Fibroblast of villous mesenchyme (primary cell): ENCODE results near the gene NRBF2. TPM values are rescaled to one million over a fixed set of nuclear protein-coding genes. Genes with fewer than 3 reads are reported as not detected.

Source experiments
- DNase-seq: peaks from one replicate; pipeline ENCODE4 v3.0.0-alpha.2; 2010; ENCODE audit warnings: low read depth
- H3K4me3 ChIP-seq: 2 replicates; pipeline ENCODE4 v1.5.1; 2011; ENCODE audit warnings: low read depth, mild to moderate bottlenecking, low read length
- CTCF ChIP-seq: IDR thresholded peaks from 2 replicates; pipeline ENCODE4 v1.5.1; 2012; ENCODE audit warnings: low read depth, mild to moderate bottlenecking, low read length; ENCODE audit not compliant: insufficient read depth
- total RNA-seq: library from RNA; depleted of rRNA; stranded (reverse); fragments of >200 nt; gene quantifications from 2 replicates; pipeline ENCODE4 v1.2.3, GENCODE V29; 2012

Gene NRBF2
- total RNA-seq, 1 donor: 38.0 TPM

- TF ChIP-seq CTCF: no peak
- no peak for DNase-seq
- no peak overlapping the region for H3K4me3 ChIP-seq
Observed at GRCh38 chr10:63110940-63111339, 22.2 kb upstream of the NRBF2 start.

- no peak overlapping the region for H3K4me3 ChIP-seq
- TF ChIP-seq CTCF: no peak
- peak; percentile 96 for DNase-seq
Observed at GRCh38 chr10:63114031-63114814, 18.9 kb upstream of the NRBF2 start.

DNA sequence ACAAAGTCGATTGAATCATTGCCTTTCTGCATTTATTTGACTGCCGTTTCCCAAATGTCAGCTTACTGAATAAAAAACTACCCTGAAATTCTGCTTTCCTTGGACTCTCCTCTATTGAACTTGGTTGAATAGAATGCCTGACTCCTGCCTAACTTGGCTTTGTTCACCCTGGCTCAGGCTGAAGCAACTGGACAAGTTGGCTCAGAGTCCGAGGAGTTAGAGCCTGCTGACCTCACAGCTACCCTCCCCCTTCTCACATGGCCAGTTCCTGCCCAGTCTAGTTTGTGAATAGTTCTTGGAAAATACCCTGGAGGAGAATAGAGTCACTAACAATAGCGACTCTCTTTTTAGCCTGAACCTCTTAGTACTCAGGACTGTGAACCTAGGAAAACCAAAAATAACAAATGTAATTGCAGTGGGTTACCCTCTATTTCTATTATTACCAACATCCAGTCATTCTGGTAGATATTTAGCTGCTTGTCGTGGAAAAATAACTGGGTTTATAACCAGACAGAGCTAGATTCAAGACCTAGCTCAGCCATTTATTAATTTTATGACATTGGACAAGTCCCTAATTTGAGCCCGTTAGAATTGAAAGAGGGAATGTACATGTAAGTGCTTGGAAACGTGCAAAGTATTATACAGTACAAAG is 17.3 kb upstream of the NRBF2 start:
- DNase-seq: peak; percentile 85
- no peak for TF ChIP-seq CTCF
- H3K4me3 ChIP-seq: no peak overlapping the region

GRCh38 chr10:63116452-63117072 is 16.6 kb upstream of the NRBF2 start:
- TF ChIP-seq CTCF: no peak
- H3K4me3 ChIP-seq: no peak overlapping the region
- no peak for DNase-seq

DNA sequence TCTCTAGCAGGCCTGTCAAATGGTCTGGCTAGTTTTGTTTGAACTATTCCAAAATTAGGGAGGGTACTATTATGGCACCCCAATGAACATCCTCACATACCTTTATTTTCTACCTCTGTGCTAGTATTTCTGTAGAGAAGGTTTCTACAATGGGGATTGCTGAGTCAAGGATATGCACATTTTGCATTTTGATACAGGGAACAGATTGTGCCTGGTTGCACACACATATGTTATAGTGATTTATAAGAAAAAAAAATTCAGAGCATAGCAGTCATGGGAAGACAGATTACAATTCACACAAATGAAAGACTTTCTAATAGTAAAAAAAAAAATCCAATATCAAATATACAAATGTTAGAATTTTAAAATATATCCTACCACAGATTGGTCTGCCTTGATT is 14.1 kb upstream of the NRBF2 start:
- H3K4me3 ChIP-seq: no peak overlapping the region
- no peak for TF ChIP-seq CTCF
- DNase-seq: no peak

- DNase-seq: peak; percentile 71
- H3K4me3 ChIP-seq: no peak overlapping the region
- TF ChIP-seq CTCF: no peak
Observed at GRCh38 chr10:63120554-63120953, 12.6 kb upstream of the NRBF2 start.
